Mesodermal cell (in vitro differentiated cells): ENCODE data around the gene PDSS1.

Source experiments
- H3K27ac ChIP-seq: 2 replicates; pipeline ENCODE4 v1.7.0; 2013; ENCODE audit warnings: mild to moderate bottlenecking, low read depth, low read length, moderate library complexity; ENCODE audit not compliant: severe bottlenecking
- H3K36me3 ChIP-seq: 2 replicates; pipeline ENCODE4 v1.7.1; 2013; ENCODE audit warnings: mild to moderate bottlenecking, low read length, moderate library complexity; ENCODE audit not compliant: control insufficient read depth, insufficient read depth
- H3K4me1 ChIP-seq: one replicate; pipeline ENCODE4 v1.7.1; 2013; ENCODE audit warnings: mild to moderate bottlenecking, low read length; ENCODE audit not compliant: insufficient read depth, control insufficient read depth, poor library complexity, severe bottlenecking
- H3K4me3 ChIP-seq: 2 replicates; pipeline ENCODE4 v1.7.0; 2013; ENCODE audit warnings: low read length, control low read depth, mild to moderate bottlenecking; ENCODE audit not compliant: insufficient read depth, poor library complexity, severe bottlenecking; ENCODE audit errors: extremely low read depth
- H3K9me3 ChIP-seq: 2 replicates; pipeline ENCODE4 v1.7.1; 2013; ENCODE audit warnings: mild to moderate bottlenecking, low read length, moderate library complexity; ENCODE audit not compliant: control insufficient read depth
- WGBS, 2 experiments: methylation state at CpG; one replicate each; pipeline ENCODE4 v1.1.5; 2013; ENCODE audit warnings: missing lambda C conversion rate in 2 of 2; ENCODE audit not compliant: insufficient coverage in 2 of 2; 5-methylcytosine and 5-hydroxymethylcytosine counted together

Gene PDSS1

DNA sequence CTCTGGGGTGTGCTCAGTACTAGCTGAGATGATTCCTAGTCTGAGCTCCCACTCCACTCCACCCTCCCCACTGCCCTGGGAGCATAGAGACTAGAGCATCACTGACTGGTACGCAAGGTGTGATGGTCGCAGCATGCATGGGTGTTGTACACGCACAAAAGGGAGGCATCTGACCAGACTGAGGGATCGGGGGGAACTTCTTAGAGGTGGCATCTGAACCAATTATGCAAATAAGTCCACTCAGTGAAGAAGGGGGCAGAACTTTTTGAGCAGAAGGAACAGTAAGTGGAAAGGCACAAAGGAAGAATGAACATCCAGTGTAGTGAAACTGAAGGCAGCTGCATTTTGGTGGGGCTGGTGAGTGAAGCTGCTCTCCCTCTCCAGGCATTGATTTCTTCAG lies 25.5 kb downstream of the PDSS1 start:
- Histone ChIP-seq H3K4me1 (no peaks in the 10 kb centered on the region), H3K4me3 (no peak overlapping the region), H3K9me3 (no peaks in the 10 kb centered on the region), H3K27ac (no peak overlapping the region), H3K36me3 (peaks cover 72% of the 10 kb centered on the region)
- WGBS, 2 experiments, result 75 to 83% methylated on average over 3 to 4 of the region's 4 CpGs

DNA sequence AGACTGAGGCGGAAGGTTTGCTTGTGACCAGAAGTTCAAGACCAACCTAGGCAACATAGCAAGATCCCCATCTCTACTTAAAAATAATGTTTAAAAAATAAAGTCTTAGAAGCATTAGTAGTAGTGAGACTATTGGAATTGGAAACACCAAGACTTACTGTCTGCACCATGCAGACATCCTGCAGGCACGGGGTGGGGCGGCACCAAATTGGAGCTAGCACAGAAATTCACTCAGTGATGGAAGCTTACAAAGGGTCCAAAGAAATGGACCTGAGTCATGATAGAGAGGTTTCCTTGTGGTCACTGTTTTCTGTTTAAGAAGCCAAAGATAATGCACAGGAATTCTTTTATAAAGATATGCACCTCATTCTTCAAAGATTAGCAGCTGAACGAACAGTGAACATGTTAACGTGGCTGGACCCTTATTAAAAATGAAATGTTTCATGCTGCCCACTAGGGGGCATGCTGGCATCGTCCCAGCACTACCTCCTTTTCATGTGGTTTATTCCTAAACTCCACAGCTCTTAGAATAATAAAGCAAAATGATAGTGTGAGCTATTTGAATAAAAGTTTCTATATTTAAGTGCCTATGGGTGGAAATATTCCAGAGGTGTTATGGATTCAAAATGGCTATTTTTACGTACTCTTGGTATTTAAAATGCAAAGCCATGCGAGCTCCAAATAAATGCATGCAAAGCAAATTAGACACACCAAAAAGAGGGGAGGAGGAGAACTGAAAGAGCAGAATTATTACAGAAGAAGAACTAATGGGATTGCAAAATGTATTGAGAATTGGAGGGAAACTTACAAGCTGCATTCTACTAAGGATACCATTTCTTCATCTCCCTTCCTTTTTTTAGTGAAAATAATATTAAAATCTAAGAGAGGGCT lies 28.6 kb downstream of the PDSS1 start:
- 100% methylated on average over 2 of the region's 8 CpGs for WGBS, 2 experiments
- no peaks in the 10 kb centered on the region for H3K4me1 ChIP-seq
- H3K36me3 ChIP-seq, result peaks cover 71% of the 10 kb centered on the region
- no peaks in the 10 kb centered on the region for H3K9me3 ChIP-seq
- no peak overlapping the region for H3K27ac ChIP-seq
- no peak overlapping the region for H3K4me3 ChIP-seq

DNA sequence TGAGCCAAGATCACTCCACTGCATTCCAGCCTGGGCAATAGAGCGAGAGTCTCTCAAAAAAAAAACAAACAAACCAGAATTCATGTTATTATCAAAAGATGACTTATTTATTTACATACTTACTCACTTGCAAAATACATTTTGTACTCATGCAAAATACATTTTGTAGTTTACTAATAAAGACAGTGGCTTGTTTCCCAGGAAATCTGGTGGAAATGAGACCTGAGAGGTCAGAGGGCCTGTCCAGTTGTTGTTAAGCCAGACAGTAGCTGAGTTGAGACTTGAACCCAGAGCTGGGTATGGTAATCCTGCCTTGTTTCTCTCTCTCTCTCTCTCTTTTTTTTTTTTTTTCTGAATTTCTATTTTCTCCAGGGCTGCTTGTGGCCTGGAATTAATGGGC lies 29.5 kb downstream of the PDSS1 start:
- Histone ChIP-seq H3K9me3 (no peaks in the 10 kb centered on the region), H3K4me1 (no peaks in the 10 kb centered on the region), H3K27ac (no peak overlapping the region), H3K36me3 (peaks cover 72% of the 10 kb centered on the region), H3K4me3 (no peak overlapping the region)
- no CpG with 5 or more reads among the region's 1 CpG for WGBS, 2 experiments

DNA sequence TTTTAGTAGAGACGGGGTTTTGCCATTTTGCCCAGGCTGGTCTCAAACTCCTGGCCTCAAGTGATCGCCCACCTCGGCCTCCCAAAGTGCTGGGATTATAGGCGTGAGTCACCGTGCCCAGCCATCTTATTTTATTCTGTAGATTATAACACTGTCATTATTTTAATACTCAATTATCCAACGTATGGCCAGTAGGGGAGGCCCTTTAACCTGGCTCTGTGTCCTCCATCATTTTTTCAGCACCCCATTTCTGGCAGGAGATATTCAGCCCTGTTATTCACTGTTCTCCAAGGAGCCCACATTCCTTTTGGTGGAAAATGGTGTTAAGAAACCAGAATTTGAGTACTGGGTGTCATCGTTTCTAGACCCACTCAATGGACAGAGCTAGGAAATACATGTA lies 31.5 kb downstream of the PDSS1 start:
- H3K36me3 ChIP-seq, result peaks cover 73% of the 10 kb centered on the region
- no peaks in the 10 kb centered on the region for H3K9me3 ChIP-seq
- no peak overlapping the region for H3K4me3 ChIP-seq
- 96 to 97% methylated on average over 3 to 5 of the region's 7 CpGs for WGBS, 2 experiments
- no peak overlapping the region for H3K27ac ChIP-seq
- H3K4me1 ChIP-seq, result no peaks in the 10 kb centered on the region

DNA sequence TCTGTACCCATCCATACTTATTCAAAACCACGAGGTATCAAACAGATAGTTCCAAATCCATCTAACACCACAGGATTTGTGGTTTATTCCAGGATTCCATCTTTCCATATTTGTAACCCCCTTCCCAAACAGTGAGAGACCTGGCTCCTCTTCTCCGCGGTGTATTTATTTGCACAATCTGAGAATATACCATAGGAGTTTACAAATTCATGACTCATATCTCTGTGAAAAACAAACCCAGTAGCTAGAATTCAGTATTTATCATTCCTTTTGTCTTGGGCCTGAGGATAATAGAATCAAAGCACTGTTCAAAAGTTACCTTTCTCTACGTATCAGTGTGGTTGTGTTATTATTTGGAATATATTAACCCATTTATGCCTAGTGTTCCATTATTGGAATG lies 31.9 kb downstream of the PDSS1 start:
- H3K4me1 ChIP-seq, result no peaks in the 10 kb centered on the region
- H3K9me3 ChIP-seq, result no peaks in the 10 kb centered on the region
- H3K36me3 ChIP-seq, result peaks cover 76% of the 10 kb centered on the region
- 100% methylated on average over 1 to 2 of the region's 4 CpGs for WGBS, 2 experiments
- H3K4me3 ChIP-seq, result no peak overlapping the region
- no peak overlapping the region for H3K27ac ChIP-seq

DNA sequence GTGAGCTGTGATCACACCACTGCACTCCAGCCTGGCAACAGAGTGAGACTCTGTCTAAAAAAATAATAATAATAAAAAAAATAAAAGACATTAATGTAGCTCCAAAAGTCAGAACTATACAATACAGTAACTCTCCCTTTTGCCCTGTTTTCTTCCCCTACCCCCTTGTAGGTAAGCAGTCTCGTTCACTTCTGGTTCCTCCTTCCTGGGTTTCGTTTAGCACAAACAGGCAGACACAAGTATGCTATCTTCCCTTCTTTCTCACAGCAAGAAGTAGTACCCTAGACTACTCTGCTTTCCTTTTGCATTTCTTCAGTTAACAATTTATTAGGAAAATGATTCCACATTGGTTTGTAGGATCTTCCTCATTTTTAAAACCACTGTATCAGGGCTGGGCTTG lies 33.1 kb downstream of the PDSS1 start:
- WGBS, 2 experiments, result 100% methylated on average over 1 to 2 of the region's 2 CpGs
- Histone ChIP-seq H3K4me3 (no peak overlapping the region), H3K36me3 (peaks cover 71% of the 10 kb centered on the region), H3K4me1 (no peaks in the 10 kb centered on the region), H3K27ac (no peak overlapping the region), H3K9me3 (no peaks in the 10 kb centered on the region)

DNA sequence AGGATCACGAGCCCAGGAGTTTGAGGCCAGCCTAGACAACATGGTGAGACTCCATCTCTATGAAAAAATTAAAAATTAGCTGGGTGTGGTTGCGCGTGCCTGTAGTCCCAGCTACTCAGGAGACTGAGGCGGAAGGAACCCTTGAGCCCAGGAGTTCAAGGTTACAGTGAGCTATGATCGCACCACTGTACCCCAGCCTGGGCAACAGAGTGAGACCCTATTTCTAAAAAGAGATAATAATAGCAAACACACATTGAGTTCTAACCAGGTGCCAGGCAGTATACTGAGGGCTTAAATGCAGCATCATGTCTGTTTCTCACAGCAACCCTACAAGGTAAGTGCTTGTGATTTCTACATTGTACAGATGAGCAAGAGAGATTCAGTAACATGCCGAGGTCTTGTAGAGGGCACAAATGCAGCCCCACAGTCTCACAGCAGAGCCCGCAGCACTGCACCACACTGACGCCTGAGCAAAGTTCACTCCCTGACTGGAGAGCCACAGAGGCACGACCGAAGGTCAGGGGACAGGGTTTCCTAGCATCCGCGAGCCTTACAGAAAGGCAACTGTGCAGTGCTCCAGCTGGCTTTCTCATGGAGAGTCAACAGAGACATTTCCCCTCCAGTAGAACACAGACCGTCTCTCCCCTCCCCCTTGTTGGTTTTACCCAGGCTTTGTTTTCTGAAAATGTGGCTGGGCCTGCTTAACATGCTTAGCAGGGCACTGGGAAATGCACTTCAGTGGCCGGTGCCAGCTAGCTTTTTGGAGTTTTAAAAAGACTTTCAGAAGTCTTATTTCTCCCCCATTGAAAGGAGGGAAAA lies 36.5 kb downstream of the PDSS1 start:
- no peaks in the 10 kb centered on the region for H3K4me1 ChIP-seq
- 81 to 88% methylated on average over 10 of the region's 14 CpGs for WGBS, 2 experiments
- peak overlapping the region; percentile 69 for H3K27ac ChIP-seq

DNA sequence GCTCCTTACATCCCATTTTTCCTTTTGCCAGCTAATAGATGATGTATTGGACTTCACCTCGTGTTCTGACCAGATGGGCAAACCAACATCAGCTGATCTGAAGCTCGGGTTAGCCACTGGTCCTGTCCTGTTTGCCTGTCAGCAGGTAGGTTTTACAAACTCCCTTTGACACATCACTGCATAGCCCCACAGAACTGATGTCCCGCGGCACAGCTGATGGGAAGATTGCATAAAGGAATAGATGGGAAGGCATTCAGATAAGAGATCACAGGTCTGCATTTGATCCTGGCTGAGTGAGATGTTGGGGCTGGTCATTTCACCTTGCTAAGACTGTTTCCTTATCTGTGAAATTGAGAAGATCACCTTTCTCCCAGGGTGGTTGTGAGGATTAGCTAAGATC lies 37.9 kb downstream of the PDSS1 start:
- H3K36me3 ChIP-seq, result peaks cover 76% of the 10 kb centered on the region
- no peak overlapping the region for H3K27ac ChIP-seq
- WGBS, 2 experiments, result 93 to 100% methylated on average over 3 to 4 of the region's 4 CpGs

More for the DNA sequence above, 36.5 kb downstream of the PDSS1 start:
- peaks cover 69% of the 10 kb centered on the region for H3K36me3 ChIP-seq
- no peaks in the 10 kb centered on the region for H3K9me3 ChIP-seq
- no peak overlapping the region for H3K4me3 ChIP-seq

DNA sequence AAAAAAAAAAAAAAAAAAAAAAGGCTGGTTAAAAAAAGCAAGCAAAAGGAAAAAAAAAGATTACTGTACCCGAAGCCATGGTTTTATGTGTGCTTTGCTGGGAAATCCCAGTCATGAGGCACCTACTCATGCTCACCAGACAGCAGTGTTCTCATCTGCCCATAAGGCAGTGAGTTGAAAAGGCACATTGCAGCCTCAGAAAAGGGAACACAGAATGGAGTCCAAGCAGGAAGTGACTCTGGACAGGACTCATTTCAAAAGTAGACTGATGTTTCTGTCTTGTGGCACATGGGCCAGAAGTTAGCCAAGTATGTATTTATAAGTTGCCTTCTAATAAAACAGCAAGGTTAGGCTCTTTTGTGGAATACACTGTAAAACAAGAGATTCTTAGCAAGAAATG lies 40.2 kb downstream of the PDSS1 start:
- H3K4me3 ChIP-seq, result no peak overlapping the region
- no peaks in the 10 kb centered on the region for H3K9me3 ChIP-seq
- no peaks in the 10 kb centered on the region for H3K4me1 ChIP-seq
- 86% methylated on average over 1 of the region's 1 CpG; no CpG with 5 or more reads in 1 of the 2 experiments for WGBS, 2 experiments
- no peak overlapping the region for H3K27ac ChIP-seq
- H3K36me3 ChIP-seq, result peaks cover 81% of the 10 kb centered on the region

More for the DNA sequence above, 37.9 kb downstream of the PDSS1 start:
- Histone ChIP-seq H3K4me3 (no peak overlapping the region), H3K4me1 (no peaks in the 10 kb centered on the region), H3K9me3 (no peaks in the 10 kb centered on the region)

DNA sequence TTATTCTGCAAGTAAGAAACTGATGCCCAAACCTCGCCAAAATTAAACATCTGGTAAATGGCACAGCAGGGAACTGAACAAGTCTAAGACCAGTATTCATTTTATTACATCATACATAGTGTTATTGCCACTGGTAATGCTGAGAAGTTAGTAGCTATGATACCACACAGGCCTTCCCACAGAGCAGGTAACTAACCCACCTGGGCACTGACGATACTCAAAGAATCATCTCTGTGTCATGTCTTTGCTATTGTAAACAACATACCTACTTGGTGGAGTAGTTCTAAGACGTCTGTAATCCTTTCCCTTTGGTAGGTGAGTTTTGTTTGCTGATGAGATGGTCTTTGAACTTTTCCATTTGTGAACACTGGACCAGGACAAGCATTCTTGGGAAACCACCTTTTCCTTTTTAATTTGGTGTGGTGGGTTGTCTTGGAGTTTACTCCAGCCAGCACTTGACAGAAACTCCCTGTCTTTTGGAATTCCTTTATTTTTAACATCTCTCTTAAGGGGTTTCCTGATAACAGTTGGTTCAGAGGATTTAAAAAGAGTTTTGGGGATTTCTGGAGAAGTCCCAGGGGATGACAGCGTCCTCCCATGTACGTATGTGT lies 40.9 kb downstream of the PDSS1 start:
- H3K9me3 ChIP-seq, result no peaks in the 10 kb centered on the region
- no peak overlapping the region for H3K27ac ChIP-seq
- H3K36me3 ChIP-seq, result peaks cover 84% of the 10 kb centered on the region
- H3K4me1 ChIP-seq, result no peaks in the 10 kb centered on the region
- no CpG with 5 or more reads among the region's 5 CpGs for WGBS, 2 experiments
- no peak overlapping the region for H3K4me3 ChIP-seq
